Transverse colon (tissue), 4 donors: ENCODE measurements around the gene RUBCNL. TPM values are rescaled to one million over a fixed set of nuclear protein-coding genes. Genes with fewer than 3 reads are reported as not detected.

Experiments used
- DNase-seq: peaks from one replicate; pipeline ENCODE4 v3.0.0-alpha.2; 2019
- H3K27ac ChIP-seq, 4 donors: fragments of 200-600 bp; sonication (generic); 2 replicates each; pipeline ENCODE4 v1.5.1; 2016 to 2018; ENCODE audit warnings: inconsistent platforms in 4 of 4
- H3K27me3 ChIP-seq: fragments of 200-600 bp; sonication (generic); 2 replicates; pipeline ENCODE4 v1.5.1; 2017; ENCODE audit warnings: inconsistent platforms
- H3K36me3 ChIP-seq, 4 donors: fragments of 200-600 bp; sonication (generic); 2 replicates each; pipeline ENCODE4 v1.5.1; 2017 to 2019; ENCODE audit warnings: inconsistent platforms in 4 of 4
- H3K4me1 ChIP-seq, 4 donors: fragments of 200-600 bp; sonication (generic); 2 replicates each; pipeline ENCODE4 v1.5.1; 2017 to 2020; ENCODE audit warnings: inconsistent platforms in 4 of 4
- H3K4me3 ChIP-seq, 4 donors: fragments of 200-600 bp; sonication (generic); 1 replicate in 1 of 4; 2 replicates in 3 of 4; pipeline versions ENCODE4 v1.5.1 to v1.6.1; 2017 to 2019; ENCODE audit warnings: inconsistent platforms in 4 of 4
- H3K9me3 ChIP-seq, 2 donors: fragments of 200-600 bp; sonication (generic); 2 replicates each; pipeline ENCODE4 v1.5.1; 2017 to 2019; ENCODE audit warnings: inconsistent platforms in 2 of 2
- EP300 ChIP-seq: sonication (generic); formaldehyde crosslinking; IDR thresholded peaks from one replicate; pipeline ENCODE4 v1.6.1; 2017; ENCODE audit warnings: antibody characterized with exemption, low read depth
- POLR2A ChIP-seq: fragments of 450-650 bp; IDR thresholded peaks from one replicate; pipeline ENCODE4 v1.6.1; 2016; ENCODE audit warnings: antibody characterized with exemption, mild to moderate bottlenecking, moderate library complexity
- POLR2AphosphoS5 ChIP-seq, 3 donors: sonication (generic); formaldehyde crosslinking; IDR thresholded peaks; one replicate each; pipeline ENCODE4 v1.6.1; 2016; ENCODE audit warnings: antibody characterized with exemption in 3 of 3
- WGBS, 2 donors: methylation state at CpG; one replicate each; pipeline ENCODE4 v1.1.5; 2018; ENCODE audit warnings: low coverage in 1 of 2; 5-methylcytosine and 5-hydroxymethylcytosine counted together
- in situ Hi-C, 4 donors: fragments of 200-750 bp; cut with MboI; loops; one replicate each; pipeline versions ENCODE4 v1.15.0 to v1.15.1; 2017; ENCODE audit warnings: low sequenced_read_pairs in 3 of 4, low pct_ligation_motif_present in 1 of 4, low pct_unique_long_range_greater_than_20kb in 1 of 4
- intact Hi-C: fragments of 100-400 bp; cut with DNase I; formaldehyde crosslinking; loops from one replicate; pipeline ENCODE4 v1.15.1; 2023; ENCODE audit warnings: low total_unique reads
- total RNA-seq, 4 donors: library from RNA; depleted of rRNA; stranded (reverse); fragments of >200 nt; gene quantifications; one replicate each; pipeline ENCODE4 v1.1.0, GENCODE V29; 2016
- TF ChIP-seq, protein P1 (sequence below), 5 experiments: fragments of 200-600 bp in 3 of 5; fragments of 450-650 bp in 2 of 5; sonication (generic) in 3 of 5; IDR thresholded peaks; 1 replicate in 2 of 5; 2 replicates in 3 of 5; pipeline ENCODE4 v1.5.1; 2016 to 2017; ENCODE audit warnings: antibody characterized with exemption in 5 of 5, inconsistent platforms in 3 of 5, mild to moderate bottlenecking in 2 of 5, moderate library complexity in 1 of 5

RUBCNL gene
- total RNA-seq, 4 donors from 2014 or later = 2.8 to 27.2 (median 14.2) TPM

- 52 to 64% methylated on average over 3 of the region's 3 CpGs for WGBS, 2 donors
- Histone ChIP-seq H3K27ac (no peak overlapping the region), H3K4me1 (no peaks in the 10 kb centered on the region), H3K9me3 (no peaks in the 10 kb centered on the region), H3K36me3 (no peaks in the 10 kb centered on the region), H3K27me3 (no peaks in the 10 kb centered on the region), H3K4me3 (no peak overlapping the region)
- in situ Hi-C loops = no loop called here
- intact Hi-C loops = no loop called here
- no peak for DNase-seq
- no peak for TF ChIP-seq POLR2AphosphoS5 (IDR thresholded peaks at IDR 0.05)
- no peak for TF ChIP-seq EP300
- TF ChIP-seq, protein P1, sequence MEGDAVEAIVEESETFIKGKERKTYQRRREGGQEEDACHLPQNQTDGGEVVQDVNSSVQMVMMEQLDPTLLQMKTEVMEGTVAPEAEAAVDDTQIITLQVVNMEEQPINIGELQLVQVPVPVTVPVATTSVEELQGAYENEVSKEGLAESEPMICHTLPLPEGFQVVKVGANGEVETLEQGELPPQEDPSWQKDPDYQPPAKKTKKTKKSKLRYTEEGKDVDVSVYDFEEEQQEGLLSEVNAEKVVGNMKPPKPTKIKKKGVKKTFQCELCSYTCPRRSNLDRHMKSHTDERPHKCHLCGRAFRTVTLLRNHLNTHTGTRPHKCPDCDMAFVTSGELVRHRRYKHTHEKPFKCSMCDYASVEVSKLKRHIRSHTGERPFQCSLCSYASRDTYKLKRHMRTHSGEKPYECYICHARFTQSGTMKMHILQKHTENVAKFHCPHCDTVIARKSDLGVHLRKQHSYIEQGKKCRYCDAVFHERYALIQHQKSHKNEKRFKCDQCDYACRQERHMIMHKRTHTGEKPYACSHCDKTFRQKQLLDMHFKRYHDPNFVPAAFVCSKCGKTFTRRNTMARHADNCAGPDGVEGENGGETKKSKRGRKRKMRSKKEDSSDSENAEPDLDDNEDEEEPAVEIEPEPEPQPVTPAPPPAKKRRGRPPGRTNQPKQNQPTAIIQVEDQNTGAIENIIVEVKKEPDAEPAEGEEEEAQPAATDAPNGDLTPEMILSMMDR (IDR thresholded peaks at IDR 0.05) = no peak
- no peak for TF ChIP-seq POLR2A
Measured at GRCh38 chr13:46342538-46342937, 44.5 kb downstream of the RUBCNL start.

- no peaks in the 10 kb centered on the region for H3K9me3 ChIP-seq
- no peaks in the 10 kb centered on the region for H3K4me1 ChIP-seq
- no peaks in the 10 kb centered on the region for H3K36me3 ChIP-seq
- no peak overlapping the region for H3K27ac ChIP-seq
- H3K27me3 ChIP-seq = no peaks in the 10 kb centered on the region
- no peak for DNase-seq
- intact Hi-C loops (no loop called here), in situ Hi-C loops (no loop called here)
- TF ChIP-seq, protein P1 (IDR thresholded peaks at IDR 0.05) = no peak
- TF ChIP-seq POLR2AphosphoS5 (IDR thresholded peaks at IDR 0.05) = no peak
- TF ChIP-seq EP300 = no peak
- no peak for TF ChIP-seq POLR2A
- H3K4me3 ChIP-seq = no peak overlapping the region
- WGBS, 2 donors = 95% methylated on average over 1 of the region's 1 CpG; no CpG with 5 or more reads in 1 of the 2 donors
Measured at GRCh38 chr13:46341112-46341711, 45.8 kb downstream of the RUBCNL start.

DNA sequence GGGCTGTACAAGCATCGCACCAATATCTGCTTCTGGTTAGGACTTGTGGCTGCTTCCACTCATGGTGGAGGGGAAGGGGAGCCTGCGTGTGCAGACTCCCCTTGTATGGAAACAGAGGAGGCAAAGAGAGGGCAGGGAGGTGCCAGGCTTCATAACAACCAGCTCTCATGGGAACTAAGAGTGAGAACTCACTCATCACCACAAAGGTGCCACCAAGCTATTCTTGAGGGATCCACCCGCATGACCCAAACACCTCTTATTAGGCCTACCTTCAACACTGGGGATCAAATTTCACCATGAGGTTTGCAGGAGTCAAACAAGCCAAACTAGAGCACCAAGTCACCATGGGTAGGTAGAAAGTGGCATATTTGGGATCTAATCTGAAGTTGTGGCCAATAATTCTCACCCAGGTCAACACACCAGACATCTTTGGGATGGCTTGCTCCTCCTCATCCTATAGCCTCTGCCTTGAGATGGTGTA is 46.4 kb downstream of the RUBCNL start:
- in situ Hi-C loops = no loop called here
- DNase-seq = no peak
- H3K36me3 ChIP-seq = no peaks in the 10 kb centered on the region
- TF ChIP-seq POLR2AphosphoS5 (IDR thresholded peaks at IDR 0.05) (no peak), POLR2A (no peak), EP300 (no peak)
- TF ChIP-seq, protein P1 (IDR thresholded peaks at IDR 0.05) = no peak
- no peak overlapping the region for H3K4me3 ChIP-seq
- 91% methylated on average over 3 of the region's 3 CpGs; no CpG with 5 or more reads in 1 of the 2 donors for WGBS, 2 donors
- no peaks in the 10 kb centered on the region for H3K9me3 ChIP-seq
- intact Hi-C loops = no loop called here
- H3K27ac ChIP-seq = no peak overlapping the region
- no peaks in the 10 kb centered on the region for H3K4me1 ChIP-seq
- no peaks in the 10 kb centered on the region for H3K27me3 ChIP-seq

DNA sequence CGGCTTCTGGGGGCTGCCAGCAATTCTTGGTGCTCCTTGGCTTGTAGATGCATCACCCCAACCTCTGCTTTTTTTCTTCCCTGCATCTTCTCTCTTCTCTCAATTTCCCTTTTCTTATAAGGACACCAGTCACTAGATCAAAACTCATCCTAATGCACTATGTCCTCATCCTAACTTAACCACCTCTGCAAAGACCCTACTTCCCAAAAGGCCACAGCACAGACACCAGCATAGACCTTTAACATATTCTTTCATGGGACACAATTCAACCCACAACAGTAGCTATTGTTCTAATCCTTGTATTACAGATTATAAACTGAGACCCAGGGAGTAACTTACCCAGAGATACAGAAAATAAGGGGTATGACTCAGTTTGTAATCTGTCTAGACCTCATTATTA is 47.0 kb downstream of the RUBCNL start:
- Histone ChIP-seq H3K27ac (no peak overlapping the region), H3K36me3 (no peaks in the 10 kb centered on the region), H3K4me1 (no peaks in the 10 kb centered on the region), H3K4me3 (no peak overlapping the region), H3K9me3 (no peaks in the 10 kb centered on the region), H3K27me3 (no peaks in the 10 kb centered on the region)
- TF ChIP-seq EP300 = no peak
- in situ Hi-C loops = no loop called here
- no peak for DNase-seq
- intact Hi-C loops = no loop called here
- 93 to 94% methylated on average over 1 of the region's 1 CpG for WGBS, 2 donors
